ENCODE data around the gene RETSAT.

GRCh38 chr2:85393836-85394235 lies 39.5 kb upstream of the RETSAT start:
- TF ChIP-seq CTCF (IDR thresholded peaks at IDR 0.05), result no peak
- TF ChIP-seq ZSCAN20 (CRISPR knock-in tag; IDR thresholded peaks at IDR 0.05), result no peak
- TF ChIP-seq EP300 (IDR thresholded peaks at IDR 0.05), result no peak

Measured in A549 (cell line).